ENCODE measurements around the gene MED29.

The MED29 gene

DNA sequence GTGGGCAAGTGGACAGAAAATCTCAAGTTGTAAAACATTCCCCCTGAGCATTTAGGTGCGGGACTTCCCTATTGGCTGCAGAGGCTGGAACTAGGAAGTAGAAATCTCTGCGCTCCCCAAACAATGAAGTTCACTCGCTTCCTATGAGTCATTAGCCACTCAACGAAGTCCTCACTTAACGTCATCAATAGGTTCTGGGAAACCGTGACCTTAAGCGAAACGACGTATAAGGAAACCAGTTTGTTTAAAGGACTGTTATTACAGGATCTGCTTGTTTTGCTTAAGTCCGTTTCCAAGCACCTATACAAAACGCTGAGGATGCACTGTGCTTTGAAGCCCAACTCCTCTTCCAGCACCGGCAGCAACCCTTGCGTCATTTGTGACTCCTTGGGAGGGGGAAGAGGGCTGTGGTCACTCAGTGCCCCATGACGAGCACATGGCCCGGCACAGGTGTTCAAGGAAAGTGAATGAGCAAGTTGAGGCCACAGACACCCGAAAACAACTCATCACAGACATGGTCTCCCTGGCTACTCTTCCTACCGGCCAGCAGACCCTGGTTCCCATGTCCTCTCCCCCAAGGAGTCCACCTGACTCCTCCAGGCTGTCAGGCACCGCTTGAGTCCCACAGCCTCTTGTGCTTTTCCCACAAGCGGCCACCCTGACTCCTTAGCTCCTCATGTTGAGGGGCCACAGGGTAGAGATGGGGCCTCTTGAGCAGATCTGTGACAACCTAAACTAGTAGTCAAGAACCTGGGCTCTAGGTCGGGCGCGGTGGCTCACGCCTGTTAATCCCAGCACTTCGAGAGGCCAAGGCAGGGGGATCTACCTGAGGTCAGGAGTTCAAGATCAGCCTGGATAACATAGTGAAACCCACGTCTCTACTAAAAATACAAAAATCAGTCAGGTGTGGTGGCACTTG is 39.8 kb downstream of the MED29 start:
- no peak for DNase-seq (ENCODE audit: low read depth)

DNA sequence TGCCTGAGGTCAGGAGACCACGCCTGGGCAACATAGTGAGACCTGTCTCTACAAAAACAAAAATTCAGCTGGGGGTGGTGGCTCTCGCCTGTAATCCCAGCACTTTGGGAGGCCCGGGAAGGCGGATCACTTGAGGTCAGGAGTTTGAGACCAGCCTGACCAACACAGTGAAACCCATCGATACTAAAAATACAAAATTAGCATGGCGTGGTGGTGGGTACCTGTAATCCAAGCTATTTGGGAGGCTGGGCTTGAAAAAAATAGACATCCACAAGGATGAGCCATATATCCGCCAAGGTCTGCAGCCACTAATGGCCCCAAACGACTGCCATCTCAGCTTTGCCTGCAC is 41.5 kb downstream of the MED29 start:
- no peak for DNase-seq (ENCODE audit: low read depth)

DNA sequence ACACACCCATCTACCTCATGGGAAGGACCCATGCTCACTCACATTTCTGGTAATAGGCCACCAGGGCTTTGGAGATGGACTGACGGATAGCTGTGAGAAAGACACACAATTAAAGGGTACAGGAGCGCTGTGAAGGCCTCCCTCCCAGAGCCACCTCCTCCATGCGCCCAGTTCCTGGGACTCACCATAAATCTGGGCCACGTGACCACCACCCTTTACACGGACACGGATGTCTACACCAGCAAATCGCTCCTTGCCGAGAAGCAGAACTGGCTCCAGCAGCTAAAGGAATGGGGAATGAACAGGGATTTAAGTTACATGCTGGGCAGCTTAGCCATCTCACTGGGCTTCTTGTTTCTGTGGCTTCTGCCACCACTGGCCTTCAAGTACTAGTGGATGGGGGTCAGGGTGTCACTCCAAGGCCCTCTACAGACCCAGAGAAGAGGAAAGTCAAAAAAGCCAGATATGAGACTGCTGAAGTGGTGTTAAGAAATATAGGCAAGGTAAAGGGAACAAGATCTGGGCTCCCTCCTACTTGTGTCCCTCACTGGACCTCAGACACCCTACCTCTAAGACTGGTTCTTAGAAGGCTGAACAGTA is 42.4 kb downstream of the MED29 start:
- DNase-seq (ENCODE audit: low read depth) = no peak

DNA sequence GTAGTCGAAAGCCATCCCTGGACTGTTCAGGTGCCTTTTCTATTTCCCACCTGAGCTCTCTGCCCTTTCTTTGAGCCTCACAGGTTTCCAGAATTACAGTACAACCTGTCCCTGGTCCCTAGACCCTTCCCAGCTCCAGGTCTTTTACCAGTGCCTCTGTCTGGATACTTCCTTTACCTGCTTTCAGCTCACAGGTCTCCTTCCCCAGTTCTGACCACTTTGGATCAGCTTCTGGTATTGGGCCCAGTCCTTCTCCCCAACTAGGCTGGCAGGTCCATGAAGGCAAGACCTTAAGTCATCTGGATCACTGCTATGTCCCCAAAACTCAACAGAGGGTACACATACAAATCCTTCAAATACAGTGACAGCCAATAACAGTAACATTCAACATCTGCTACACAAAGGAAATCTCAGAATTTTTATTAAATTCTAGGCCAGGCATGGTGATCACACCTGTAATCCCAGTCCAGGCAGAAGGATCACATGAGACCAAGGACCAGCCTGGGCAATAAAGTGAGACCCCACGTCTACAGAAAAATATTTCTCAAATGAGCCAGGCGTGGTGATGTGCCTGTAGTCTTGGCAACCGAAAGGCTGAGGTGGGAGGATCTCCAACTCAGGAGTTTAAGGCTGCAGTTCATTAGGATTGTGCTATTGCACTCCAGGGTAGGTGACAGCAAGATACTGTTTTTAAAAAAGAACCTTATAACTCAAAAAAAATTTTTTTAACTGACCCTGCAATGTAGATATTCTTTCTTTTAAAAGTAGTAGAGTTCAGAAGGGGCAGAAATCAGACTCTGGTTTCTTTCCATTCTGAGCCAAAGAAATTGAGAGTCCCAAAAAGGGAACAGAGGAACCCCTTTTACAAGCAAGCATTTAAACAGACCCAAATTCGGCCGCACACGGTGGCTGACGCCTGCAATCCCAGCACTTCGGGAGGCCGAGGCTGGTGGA is 43.2 kb downstream of the MED29 start:
- no peak for DNase-seq (ENCODE audit: low read depth)

DNA sequence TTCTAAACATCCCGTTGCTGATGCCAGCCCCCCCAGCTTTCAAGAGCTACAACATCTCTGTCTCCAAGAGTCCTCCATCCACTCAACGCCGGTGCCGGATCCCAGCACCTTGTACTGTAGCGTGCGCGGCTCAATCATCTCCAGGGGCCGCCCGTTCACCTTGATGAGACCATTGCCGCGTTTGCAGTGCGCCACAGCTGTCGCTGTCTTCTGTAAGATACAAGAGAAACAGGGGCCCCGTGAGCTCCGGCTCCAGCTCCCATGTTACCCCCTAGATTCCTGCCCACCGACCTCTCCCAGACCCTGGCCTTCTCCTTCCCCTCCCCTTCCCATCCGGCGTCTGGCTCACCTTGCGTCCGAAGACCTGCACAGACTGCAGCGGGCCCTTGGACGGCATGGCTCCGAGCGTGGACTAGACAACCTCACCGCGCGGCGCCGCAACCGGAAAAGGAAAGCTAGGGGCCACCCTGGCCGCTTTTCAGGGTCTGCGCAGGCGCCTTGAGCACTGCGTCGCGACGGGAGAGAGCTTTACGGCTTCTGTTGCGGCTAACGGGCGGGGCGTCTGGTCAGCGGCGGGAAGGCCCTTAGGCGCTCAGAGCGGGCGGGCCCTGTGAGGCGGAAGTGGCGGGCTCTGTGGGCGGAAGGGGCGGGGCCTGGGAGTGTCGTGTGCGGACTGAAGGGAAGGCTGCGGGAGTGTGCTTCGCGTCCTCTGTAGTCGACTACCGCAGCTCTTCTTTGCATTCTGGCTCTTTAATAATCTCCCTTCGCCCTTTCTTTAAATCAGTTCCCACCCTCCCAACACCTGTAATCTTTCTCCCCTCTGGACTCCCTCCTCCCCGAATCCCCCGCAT is 44.5 kb downstream of the MED29 start, which contains the start of gene RPS16:
Gene RPS16, minus strand, starts transcription at position 451 of the 851 bp plus-strand sequence. Its CDS starts 54 bp downstream, at position 397.
- peak; percentile 95 for DNase-seq (ENCODE audit: low read depth)

DNA sequence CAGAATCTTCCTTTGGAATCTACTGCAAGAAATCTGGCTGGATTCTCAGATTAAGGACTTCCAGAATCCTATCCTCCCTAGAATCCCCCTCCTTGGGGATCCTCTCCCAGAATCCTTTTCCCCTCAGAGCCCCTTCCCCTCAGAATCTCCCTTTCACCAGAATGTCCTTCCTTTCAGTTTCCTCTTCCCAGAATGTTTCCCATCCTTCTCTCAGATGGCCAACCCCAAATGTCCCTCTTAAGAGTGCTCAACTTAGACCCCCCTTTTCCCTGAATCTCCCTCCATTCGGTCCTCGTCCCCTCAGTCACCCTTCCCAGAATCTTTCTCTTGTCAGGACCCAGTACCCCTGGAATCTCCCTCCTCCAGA is 45.2 kb downstream of the MED29 start:
- DNase-seq (ENCODE audit: low read depth) = no peak

DNA sequence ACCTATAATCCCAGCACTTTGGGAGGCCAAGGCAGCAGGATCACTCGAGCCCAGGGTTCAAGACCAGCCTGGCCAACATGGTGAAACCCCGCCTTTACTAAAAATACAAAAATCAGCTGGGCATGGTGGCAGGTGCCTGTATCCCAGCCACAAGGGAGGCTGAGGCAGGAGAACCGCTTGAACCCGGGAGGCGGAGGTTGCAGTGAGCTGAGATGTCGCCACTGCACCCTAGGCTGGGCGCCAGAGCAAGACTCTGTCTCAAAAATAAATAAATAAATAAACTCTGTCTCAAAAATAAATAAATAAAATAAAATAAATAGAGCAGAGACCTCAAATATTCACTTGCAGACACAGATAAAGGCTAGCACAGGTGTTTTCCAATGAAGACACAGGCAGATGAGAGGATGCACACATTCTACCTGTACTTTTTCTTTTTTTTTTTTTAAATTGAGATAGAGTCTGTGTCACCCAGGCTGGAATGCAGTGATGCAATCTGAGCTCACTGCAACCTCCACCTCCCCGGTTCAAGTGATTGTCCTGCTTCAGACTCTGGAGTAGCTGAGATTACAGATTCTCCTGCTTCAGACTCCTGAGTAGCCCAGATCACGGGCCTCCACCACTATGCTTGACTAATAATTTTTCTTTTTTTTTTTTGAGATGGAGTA is 47.2 kb downstream of the MED29 start:
- DNase-seq (ENCODE audit: low read depth) = no peak

DNA sequence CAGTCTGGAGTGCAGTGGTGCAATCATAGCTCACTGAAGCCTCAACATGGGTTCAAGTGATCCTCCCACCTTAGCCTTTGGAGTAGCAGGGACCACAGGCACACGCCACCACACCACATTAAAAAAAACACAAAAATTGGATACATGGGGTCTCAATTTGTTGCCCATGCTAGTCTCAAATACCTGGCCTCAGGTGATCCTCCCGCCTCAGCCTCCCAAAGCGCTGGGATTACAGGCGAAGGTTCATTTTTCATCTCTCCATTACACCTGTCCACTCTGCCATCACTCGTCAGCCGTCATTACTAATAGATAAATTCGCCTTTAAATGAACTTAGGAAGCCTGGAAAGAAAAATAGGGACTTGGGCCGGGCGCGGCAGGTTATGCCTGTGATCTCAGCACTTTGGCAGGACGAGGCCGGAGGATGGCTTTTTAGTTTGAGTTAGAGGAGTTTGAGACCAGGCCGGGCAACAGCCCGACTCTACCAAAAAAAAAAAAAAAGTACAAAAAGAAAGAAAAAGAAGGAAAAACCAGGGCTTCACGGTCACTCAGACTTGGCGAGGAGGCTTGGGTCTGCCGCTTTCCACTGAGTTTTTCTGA is 53.5 kb downstream of the MED29 start:
- DNase-seq (ENCODE audit: low read depth) = no peak

DNA sequence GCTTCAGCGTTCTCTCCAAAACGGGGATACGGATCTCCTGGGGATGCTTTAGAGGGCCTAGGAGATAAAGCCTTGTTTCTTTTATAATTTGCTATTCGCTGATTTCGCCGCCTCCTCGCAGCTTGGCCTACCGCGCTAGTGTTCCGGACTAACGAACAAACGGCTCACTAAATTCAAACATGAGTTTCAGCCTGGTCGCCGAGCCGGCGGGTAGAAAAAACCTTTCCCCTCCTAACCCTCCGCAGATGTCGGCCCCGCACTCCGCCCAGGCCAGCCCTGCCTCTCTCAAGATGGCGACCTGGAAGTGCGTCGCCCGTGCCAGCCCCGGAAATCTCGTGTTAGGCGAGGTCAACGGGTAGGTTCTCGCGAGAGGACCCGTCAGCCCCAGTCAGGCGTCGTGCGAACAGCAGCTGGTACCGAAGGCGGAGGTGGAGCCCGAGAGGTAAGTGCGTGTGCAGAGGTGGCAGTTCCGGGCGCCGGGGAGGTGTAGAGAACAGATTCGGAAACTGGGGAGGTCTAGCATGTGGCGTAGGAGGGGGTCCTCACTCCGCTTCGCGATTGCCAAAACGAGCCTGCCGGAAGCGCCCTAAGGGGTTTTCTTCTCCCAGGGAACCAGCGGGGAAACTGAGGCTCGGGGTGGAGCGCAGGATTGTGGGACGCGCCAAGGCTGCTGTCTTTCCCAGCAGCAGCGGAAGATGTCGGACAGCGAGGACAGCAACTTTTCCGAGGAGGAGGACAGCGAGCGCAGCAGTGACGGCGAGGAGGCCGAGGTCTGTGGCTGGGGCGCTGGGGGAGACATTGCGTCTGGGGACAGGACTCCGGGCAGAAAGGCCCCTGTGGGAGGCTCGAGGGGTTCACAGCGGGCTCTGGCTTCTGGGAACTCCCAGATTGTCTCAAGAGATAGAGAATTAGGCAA is 54.3 kb downstream of the MED29 start, which contains the start of gene SUPT5H:
Gene SUPT5H, plus strand, starts transcription at position 387 of the 916 bp plus-strand sequence. Its CDS starts 309 bp downstream, at position 696.
- peak; percentile 93 for DNase-seq (ENCODE audit: low read depth)

DNA sequence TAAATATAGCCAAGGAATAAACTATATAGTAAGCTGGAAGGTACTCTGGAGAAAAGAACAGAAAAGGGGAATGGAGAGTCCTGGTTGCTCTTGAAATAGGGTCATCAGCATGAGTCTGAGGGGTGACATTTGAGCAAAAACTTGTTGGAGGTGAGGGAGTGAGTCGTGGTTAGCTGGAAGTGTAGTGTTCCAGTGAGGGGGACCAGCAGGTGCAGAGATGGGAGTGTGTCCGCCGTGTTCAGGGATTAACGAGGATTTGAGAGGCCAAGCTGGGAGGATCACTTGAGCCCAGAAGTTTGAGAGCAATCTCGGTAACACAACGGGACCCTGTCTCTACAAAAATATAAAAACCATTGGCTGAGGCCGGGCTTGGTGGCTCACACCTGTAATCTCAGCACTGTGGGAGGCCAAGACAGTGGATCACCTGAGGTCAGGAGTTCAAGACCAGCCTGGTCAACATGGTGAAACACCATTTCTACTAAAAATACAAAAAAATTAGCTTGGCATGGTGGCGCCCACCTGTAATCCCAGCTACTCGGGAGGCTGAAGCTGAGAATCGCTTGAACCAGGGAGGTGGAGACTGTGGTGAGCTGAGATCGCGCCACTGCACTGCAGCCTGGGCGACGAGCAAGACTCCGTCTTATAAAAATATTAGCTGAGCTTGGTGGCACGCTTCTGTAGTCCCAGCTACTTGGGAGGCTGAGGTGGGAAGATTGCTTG is 55.3 kb downstream of the MED29 start:
- DNase-seq (ENCODE audit: low read depth) = no peak

DNA sequence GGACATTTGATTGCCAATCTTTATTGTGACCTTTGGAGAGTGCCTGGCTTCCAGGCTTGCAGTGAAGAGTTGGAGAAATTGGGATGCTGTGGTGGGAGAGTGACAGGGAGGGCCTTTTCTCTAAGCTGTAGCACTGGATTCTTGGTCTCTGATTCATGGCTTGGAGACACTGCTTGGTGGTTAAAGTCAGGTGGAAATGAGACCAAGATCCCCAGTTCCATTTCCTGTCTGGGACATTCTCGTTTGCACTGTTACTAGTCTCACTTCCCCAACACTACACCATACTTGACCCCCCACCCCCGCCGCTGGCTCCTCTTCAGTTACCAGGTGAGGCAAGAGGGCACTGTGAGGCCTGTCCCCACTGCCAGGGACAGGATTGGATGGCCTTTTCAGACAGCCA is 57.1 kb downstream of the MED29 start:
- no peak for DNase-seq (ENCODE audit: low read depth)

DNA sequence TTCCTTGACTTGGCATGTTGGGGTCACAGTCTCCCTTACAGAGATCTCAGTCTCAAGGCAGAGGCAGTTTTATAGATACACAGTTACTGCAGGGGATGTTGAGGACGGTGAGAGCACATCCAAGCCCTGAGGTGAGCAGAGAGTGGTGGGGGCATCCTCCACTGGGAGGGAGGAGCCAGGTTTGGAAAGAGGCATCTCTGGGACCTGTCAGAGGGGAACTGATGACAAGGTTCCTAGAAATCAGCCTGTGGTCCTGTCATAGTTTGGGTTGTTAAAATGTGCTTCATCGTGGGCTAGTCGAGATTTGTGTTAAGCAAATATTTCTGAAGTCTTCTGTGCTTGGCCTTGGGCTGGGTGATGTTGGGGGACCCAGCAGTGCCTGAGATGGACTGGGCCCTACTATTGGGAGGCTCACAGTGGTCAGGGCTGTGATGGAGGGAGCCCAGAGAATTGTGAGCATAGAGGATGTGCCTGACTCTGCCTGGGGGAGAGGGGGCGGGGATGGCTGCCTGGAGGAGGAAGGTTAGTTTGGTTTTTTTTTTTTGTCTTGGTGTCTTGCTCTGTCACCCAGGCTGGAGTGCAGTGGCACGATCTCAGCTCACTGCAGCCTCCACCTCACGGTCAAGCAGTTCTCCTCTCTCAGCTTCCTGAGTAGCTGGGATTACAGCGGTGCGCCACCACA is 58.1 kb downstream of the MED29 start:
- no peak for DNase-seq (ENCODE audit: low read depth)

All from stromal cell of bone marrow (primary cell).